GM12878 (cell line): ENCODE data around the gene FOLR2. TPM values are rescaled to one million over a fixed set of nuclear protein-coding genes. Genes with fewer than 3 reads are reported as not detected.

Experiments
- ATAC-seq: fragments of 200-7000 bp; cut with Tn5 transposase; 3 replicates; pipeline ENCODE4 v1.9.1; 2020; ENCODE audit warnings: mild to moderate bottlenecking, moderate library complexity
- BruUV-seq: library from RNA; stranded (reverse); fragments of 400-500 nt; replicated peaks from 2 replicates; lab custom pipeline; 2021; lab: Mats Ljungman, UMichigan
- CTCF ChIA-PET: fragments of 300-600 bp; sonication (Branson Sonifier 250); formaldehyde crosslinking; extraction: SDS; loops from one replicate; lab custom pipeline; 2021; ENCODE audit warnings: inconsistent platforms; lab: Yijun Ruan, JAX
- POLR2A ChIA-PET: fragments of 350-600 bp; formaldehyde crosslinking; extraction: SDS; loops from one replicate; lab custom pipeline; 2021; ENCODE audit warnings: inconsistent platforms; lab: Charles Lee
- RAD21 ChIA-PET: fragments of 300-600 bp; sonication (Branson Sonifier 250); formaldehyde crosslinking; loops from one replicate; lab custom pipeline; 2023; ENCODE audit warnings: antibody characterized with exemption; ENCODE audit not compliant: unreplicated experiment; lab: Charles Lee
- SMC1A ChIA-PET: fragments of 300-600 bp; sonication (Branson Sonifier 250); formaldehyde crosslinking; loops from one replicate; lab custom pipeline; 2023; ENCODE audit not compliant: unreplicated experiment, uncharacterized antibody; lab: Charles Lee
- DNase-seq: peaks from one replicate; pipeline ENCODE4 v3.0.0-alpha.2; 2011; ENCODE audit warnings: low read depth, low spot score
- FAIRE-seq: peaks from 3 replicates; lab custom pipeline; 2011; peaks lifted over from hg19 to GRCh38; lab: Jason Lieb, UNC
- H2AFZ ChIP-seq: 2 replicates; pipeline ENCODE4 v1.6.0; 2011; ENCODE audit warnings: low read depth, low read length, control low read depth; ENCODE audit not compliant: control insufficient read depth
- H3K27ac ChIP-seq: 2 replicates; pipeline ENCODE4 v1.5.1; 2011; ENCODE audit warnings: control low read depth; ENCODE audit not compliant: control insufficient read depth, insufficient read depth
- H3K27me3 ChIP-seq, 2 experiments: replicated peaks in 1 of 2; 2 replicates each; pipeline versions ENCODE4 v1.6.0 to v1.6.1; 2011; ENCODE audit warnings: low read length in 1 of 2; ENCODE audit not compliant: control insufficient read depth in 2 of 2, insufficient read depth in 2 of 2
- H3K36me3 ChIP-seq, 2 experiments: 2 replicates each; pipeline ENCODE4 v1.5.1; 2011; ENCODE audit warnings: low read length in 1 of 2; ENCODE audit not compliant: control insufficient read depth in 2 of 2, insufficient read depth in 2 of 2
- H3K4me1 ChIP-seq: 2 replicates; pipeline ENCODE4 v1.6.1; 2011; ENCODE audit warnings: mild to moderate bottlenecking, low read length, moderate library complexity, mixed read lengths; ENCODE audit not compliant: control insufficient read depth, insufficient read depth
- H3K4me2 ChIP-seq: 2 replicates; pipeline ENCODE4 v1.6.0; 2011; ENCODE audit warnings: control low read depth; ENCODE audit not compliant: control insufficient read depth, insufficient read depth
- H3K4me3 ChIP-seq: fragments of 200-600 bp; sonication (generic); 2 replicates; pipeline ENCODE4 v1.5.1; 2016
- H3K79me2 ChIP-seq: 2 replicates; pipeline ENCODE4 v1.6.0; 2011; ENCODE audit warnings: low read length; ENCODE audit not compliant: control insufficient read depth, insufficient read depth
- H3K9ac ChIP-seq: 2 replicates; pipeline ENCODE4 v1.8.0; 2011; ENCODE audit warnings: low read length, control low read depth, mixed read lengths; ENCODE audit not compliant: control insufficient read depth, insufficient read depth
- H3K9me3 ChIP-seq: replicated peaks from 3 replicates; pipeline ENCODE4 v1.5.1; 2011; ENCODE audit warnings: mild to moderate bottlenecking, low read length; ENCODE audit not compliant: control insufficient read depth, insufficient read depth
- H4K20me1 ChIP-seq: 2 replicates; pipeline ENCODE4 v1.6.0; 2011; ENCODE audit not compliant: control insufficient read depth, insufficient read depth
- HDAC2 ChIP-seq: fragments of 200-600 bp; sonication (generic); IDR thresholded peaks from 2 replicates; pipeline ENCODE4 v1.6.1; 2017
- HDGF ChIP-seq: fragments of 450-650 bp; IDR thresholded peaks from 2 replicates; pipeline ENCODE4 v1.6.1; 2016; ENCODE audit warnings: antibody characterized with exemption
- PBX3 ChIP-seq: IDR thresholded peaks from 2 replicates; pipeline ENCODE4 v1.6.1; 2011; ENCODE audit warnings: mild to moderate bottlenecking, low read depth, low read length, moderate library complexity; ENCODE audit not compliant: insufficient replicate concordance
- WGBS: methylation state at CpG from one replicate; pipeline ENCODE4 v1.1.6; 2016; ENCODE audit warnings: low lambda C conversion rate; ENCODE audit not compliant: insufficient replicate concordance, insufficient coverage; ENCODE audit errors: missing lambda C conversion rate; 5-methylcytosine and 5-hydroxymethylcytosine counted together
- in situ Hi-C: fragments of 300-500 bp; cut with MboI; formaldehyde crosslinking; loops from 9 replicates; pipeline ENCODE4 v1.14.3; 2018; ENCODE audit warnings: mixed read lengths
- intact Hi-C: fragments of 100-400 bp; cut with micrococcal nuclease; formaldehyde crosslinking; loops from one replicate; pipeline ENCODE4 v1.14.2; 2022; ENCODE audit not compliant: unreplicated experiment
- polyA plus RNA-seq, 11 experiments: library from polyadenylated mRNA; depleted of rRNA in 4 of 11; unstranded in 6 of 11; stranded (reverse) in 5 of 11; fragments of >200 nt; fragmentation: Nextera tagmentation in 4 of 11; fragmentation: Illumina TruSeq in 1 of 11; extraction: Ambion mirVana in 4 of 11; extraction: Trizol in 1 of 11; gene quantifications; 1 replicate in 1 of 11; 2 replicates in 10 of 11; pipeline versions ENCODE4 v1.2.1 to v1.2.3, GENCODE V29; 2011 to 2016; ENCODE audit warnings: inconsistent platforms in 2 of 11, missing spikeins in 2 of 11, low read depth in 1 of 11
- total RNA-seq, 4 experiments: library from RNA; depleted of rRNA in 3 of 4; stranded (reverse); fragments of >200 nt in 3 of 4; fragmentation: Illumina TruSeq in 1 of 4; extraction: Trizol in 1 of 4; gene quantifications; 2 replicates each; pipeline versions ENCODE4 v1.2.1 to v1.2.3, GENCODE V29; 2013 to 2021

Gene FOLR2
- total and polyA plus RNA-seq, 10 of the 15 experiments (the other 5 are each of a cell fraction or from before 2014, with no cell fraction given), result 0.10 to 11.1 (median 1.9) TPM

- TF ChIP-seq HDGF (no peak), HDAC2 (no peak)
These were observed 28.7 kb downstream of the FOLR2 start (continued) for GRCh38 chr11:72245263-72245816.

GRCh38 chr11:72247584-72247983 is 31.0 kb downstream of the FOLR2 start:
- no peak for FAIRE-seq
- intact Hi-C loops, result no loop called here

More at GRCh38 chr11:72247584-72247983, 31.0 kb downstream of the FOLR2 start:
- no peak overlapping the region for H3K4me2 ChIP-seq
- no peaks in the 10 kb centered on the region for H3K79me2 ChIP-seq
- RAD21 ChIA-PET, result interaction anchor here (0.6 kb wide), 1 partner anchor 34 kb away, joined by 3 read pairs; no protein-coding TSS in a partner anchor
- SMC1A ChIA-PET, result no interaction called here
- no peaks in the 10 kb centered on the region for H3K36me3 ChIP-seq
- H2AFZ ChIP-seq, result no peak overlapping the region
- H3K9me3 ChIP-seq, result no peaks in the 10 kb centered on the region; the same call in 2 of the 3 replicates
- ATAC-seq, result no peak
- no peak overlapping the region for H3K9ac ChIP-seq
- no peak for TF ChIP-seq PBX3
- BruUV-seq, result no TSS peak
- no peaks in the 10 kb centered on the region for H3K4me1 ChIP-seq
- CTCF ChIA-PET, result interaction anchor here (2.2 kb wide), 1 partner anchor 184 kb away, joined by 10 read pairs; no protein-coding TSS in a partner anchor
- H4K20me1 ChIP-seq, result no peaks in the 10 kb centered on the region
- no peak overlapping the region for H3K27ac ChIP-seq
- in situ Hi-C loops, result no loop called here
- POLR2A ChIA-PET, result no interaction called here
- 0% methylated on average over 2 of the region's 2 CpGs for WGBS
- no peak overlapping the region for H3K4me3 ChIP-seq
- H3K27me3 ChIP-seq, result peaks cover 6 to 19% of the 10 kb centered on the region in 2 experiments; a peak in 3 of 4 replicates
- no peak for DNase-seq
